Endothelial cell (in vitro differentiated cells): ENCODE results near the gene EPHA3. TPM values are rescaled to one million over a fixed set of nuclear protein-coding genes. Genes with fewer than 3 reads are reported as not detected.

Experiments used
- DNase-seq: peaks from one replicate; pipeline ENCODE4 v3.0.0; 2021; ENCODE audit warnings: low spot score
- H3K27ac Mint-ChIP-seq: one replicate; pipeline ENCODE4 v1.8.0; 2021; ENCODE audit warnings: mixed read lengths, inconsistent platforms; ENCODE audit not compliant: unreplicated experiment
- H3K27me3 Mint-ChIP-seq: one replicate; pipeline ENCODE4 v1.8.0; 2021; ENCODE audit warnings: mild to moderate bottlenecking, moderate library complexity, mixed read lengths, inconsistent platforms; ENCODE audit not compliant: unreplicated experiment
- H3K36me3 Mint-ChIP-seq: one replicate; pipeline ENCODE4 v1.8.0; 2021; ENCODE audit warnings: mild to moderate bottlenecking, low read depth, mixed read lengths, inconsistent platforms; ENCODE audit not compliant: unreplicated experiment
- H3K4me1 Mint-ChIP-seq: one replicate; pipeline ENCODE4 v1.8.0; 2021; ENCODE audit warnings: mild to moderate bottlenecking, mixed read lengths, inconsistent platforms; ENCODE audit not compliant: unreplicated experiment
- H3K4me3 Mint-ChIP-seq: one replicate; pipeline ENCODE4 v1.8.0; 2021; ENCODE audit warnings: mild to moderate bottlenecking, mixed read lengths, inconsistent platforms; ENCODE audit not compliant: unreplicated experiment
- H3K9me3 Mint-ChIP-seq: one replicate; pipeline ENCODE4 v1.8.0; 2021; ENCODE audit warnings: mixed read lengths, inconsistent platforms; ENCODE audit not compliant: unreplicated experiment
- CTCF ChIP-seq: fragments of 200-600 bp; sonication (generic); IDR thresholded peaks from one replicate; pipeline ENCODE4 v1.5.0; 2021; ENCODE audit warnings: antibody characterized with exemption; ENCODE audit not compliant: unreplicated experiment
- total RNA-seq: library from RNA; stranded (reverse); fragmentation: NEBNext Ultra II Directional; extraction: Animal tissue kit (Norgen Biotek cat#: 25700); gene quantifications from one replicate; pipeline ENCODE4 v1.2.1, GENCODE V29; 2021; ENCODE audit not compliant: unreplicated experiment

EPHA3 gene
- total RNA-seq, 1 donor from 2014 or later, result not detected

GRCh38 chr3:89268059-89268458 lies 160.6 kb downstream of the EPHA3 start:
- no peak overlapping the region for H3K4me3 Mint-ChIP-seq
- no peaks in the 10 kb centered on the region for H3K27me3 Mint-ChIP-seq
- no peaks in the 10 kb centered on the region for H3K9me3 Mint-ChIP-seq
- TF ChIP-seq CTCF, result no peak
- no peak for DNase-seq
- no peaks in the 10 kb centered on the region for H3K36me3 Mint-ChIP-seq
- no peak overlapping the region for H3K27ac Mint-ChIP-seq
- H3K4me1 Mint-ChIP-seq, result no peaks in the 10 kb centered on the region

GRCh38 chr3:89270201-89270600 lies 162.8 kb downstream of the EPHA3 start:
- no peaks in the 10 kb centered on the region for H3K9me3 Mint-ChIP-seq
- DNase-seq, result no peak
- no peaks in the 10 kb centered on the region for H3K27me3 Mint-ChIP-seq
- no peak overlapping the region for H3K4me3 Mint-ChIP-seq
- H3K27ac Mint-ChIP-seq, result no peak overlapping the region
- H3K4me1 Mint-ChIP-seq, result no peaks in the 10 kb centered on the region
- H3K36me3 Mint-ChIP-seq, result no peaks in the 10 kb centered on the region
- TF ChIP-seq CTCF, result no peak

- H3K27ac Mint-ChIP-seq, result no peak overlapping the region
- H3K9me3 Mint-ChIP-seq, result no peaks in the 10 kb centered on the region
- H3K4me1 Mint-ChIP-seq, result no peaks in the 10 kb centered on the region
- DNase-seq, result no peak
- H3K36me3 Mint-ChIP-seq, result no peaks in the 10 kb centered on the region
- no peak for TF ChIP-seq CTCF
- H3K4me3 Mint-ChIP-seq, result no peak overlapping the region
- H3K27me3 Mint-ChIP-seq, result no peaks in the 10 kb centered on the region
Measured at GRCh38 chr3:89275001-89275400, 167.6 kb downstream of the EPHA3 start.

GRCh38 chr3:89276116-89276515 lies 168.7 kb downstream of the EPHA3 start:
- no peak overlapping the region for H3K4me3 Mint-ChIP-seq
- H3K36me3 Mint-ChIP-seq, result no peaks in the 10 kb centered on the region
- H3K9me3 Mint-ChIP-seq, result no peaks in the 10 kb centered on the region
- TF ChIP-seq CTCF, result no peak
- H3K27ac Mint-ChIP-seq, result no peak overlapping the region
- no peak for DNase-seq
- no peaks in the 10 kb centered on the region for H3K4me1 Mint-ChIP-seq
- H3K27me3 Mint-ChIP-seq, result no peaks in the 10 kb centered on the region

- no peaks in the 10 kb centered on the region for H3K9me3 Mint-ChIP-seq
- no peaks in the 10 kb centered on the region for H3K36me3 Mint-ChIP-seq
- H3K27me3 Mint-ChIP-seq, result no peaks in the 10 kb centered on the region
- H3K4me1 Mint-ChIP-seq, result no peaks in the 10 kb centered on the region
- no peak for DNase-seq
- TF ChIP-seq CTCF, result no peak
- no peak overlapping the region for H3K27ac Mint-ChIP-seq
- no peak overlapping the region for H3K4me3 Mint-ChIP-seq
Measured at GRCh38 chr3:89278302-89279025, 171.0 kb downstream of the EPHA3 start.
